ENCODE measurements around the gene IL4R. TPM values are rescaled to one million over a fixed set of nuclear protein-coding genes. Genes with fewer than 3 reads are reported as not detected.
"Not testable (repeated sequence)": the region's sequence is repeated elsewhere in the genome, so short reads cannot be mapped to it uniquely, and the experiment has no call there.

The IL4R gene
- total and polyA plus RNA-seq, 4 donors = 15.5 to 61.9 (median 29.9) TPM

- no peak for TF ChIP-seq ZBTB33 (IDR thresholded peaks at IDR 0.05)
- no peak for TF ChIP-seq HNF4A (conservative IDR thresholded peaks at IDR 0.05)
- no peak for TF ChIP-seq FOXA2 (IDR thresholded peaks at IDR 0.05)
- TF ChIP-seq GABPA (IDR thresholded peaks at IDR 0.05 in 1 of 2, conservative IDR thresholded peaks at IDR 0.05 in 1 of 2) = no peak
- no peak for TF ChIP-seq JUND (IDR thresholded peaks at IDR 0.05)
These were observed 78.9 kb downstream of the IL4R start (continued) for GRCh38 chr16:27392671-27393070.

- Histone ChIP-seq H3K4me1 (ENCODE audit: control insufficient read depth in 4 of 4, insufficient read depth in 4 of 4, low read length in 3 of 4) (no peaks in the 10 kb centered on the region), H3K27ac (ENCODE audit: low read depth in 1 of 2, low read length in 2 of 2) (no peak overlapping the region), H3K27me3 (ENCODE audit: control insufficient read depth in 4 of 4, insufficient read depth in 4 of 4, low read length in 3 of 4) (no peaks in the 10 kb centered on the region), H3K36me3 (ENCODE audit: control insufficient read depth in 4 of 4, insufficient read depth in 3 of 4, low read depth in 1 of 4, low read length in 3 of 4) (no peaks in the 10 kb centered on the region), H3K9ac (ENCODE audit: low read depth in 1 of 2, low read length in 2 of 2) (no peak overlapping the region), H3K4me3 (ENCODE audit: low read depth in 1 of 3, low read length in 3 of 3) (no peak overlapping the region), H3K9me3 (ENCODE audit: control insufficient read depth in 4 of 4, low read length in 3 of 4) (peaks cover 0 to 5% (median 0%) of the 10 kb centered on the region in 4 donors)
- TF ChIP-seq JUND (IDR thresholded peaks at IDR 0.05) = no peak
- no peak for TF ChIP-seq HNF4G (IDR thresholded peaks at IDR 0.05)
- TF ChIP-seq GABPA (IDR thresholded peaks at IDR 0.05 in 1 of 2, conservative IDR thresholded peaks at IDR 0.05 in 1 of 2) = no peak
- TF ChIP-seq FOXA2 (IDR thresholded peaks at IDR 0.05) = no peak
- no peak for TF ChIP-seq SP1 (IDR thresholded peaks at IDR 0.05)
- no peak for TF ChIP-seq NR2F2 (IDR thresholded peaks at IDR 0.05)
- no peak for TF ChIP-seq FOXA1 (IDR thresholded peaks at IDR 0.05)
- no peak for TF ChIP-seq ATF3 (IDR thresholded peaks at IDR 0.05)
- TF ChIP-seq EGR1 (IDR thresholded peaks at IDR 0.05; ENCODE audit: low read depth in 2 of 2) = no peak
- no peak for TF ChIP-seq HNF4A (conservative IDR thresholded peaks at IDR 0.05)
- TF ChIP-seq RXRA (IDR thresholded peaks at IDR 0.05) = no peak
- TF ChIP-seq REST (IDR thresholded peaks at IDR 0.05) = no peak
- TF ChIP-seq MAX (IDR thresholded peaks at IDR 0.05) = no peak
- no peak for TF ChIP-seq YY1 (IDR thresholded peaks at IDR 0.05)
- no peak for TF ChIP-seq ZBTB33 (IDR thresholded peaks at IDR 0.05)
- TF ChIP-seq TAF1 (conservative IDR thresholded peaks at IDR 0.05) = no peak
- TF ChIP-seq CTCF (IDR thresholded peaks at IDR 0.05; ENCODE audit: low read depth, low read length, missing input control) = no peak
- TF ChIP-seq RAD21 (IDR thresholded peaks at IDR 0.05) = no peak
- DNase-seq (ENCODE audit: low spot score) = no peak
These were observed 80.7 kb downstream of the IL4R start for GRCh38 chr16:27394516-27394915.

GRCh38 chr16:27398341-27398893, 84.6 kb downstream of the IL4R start:
- not testable (repeated sequence) for H3K36me3 ChIP-seq (ENCODE audit: control insufficient read depth in 4 of 4, insufficient read depth in 3 of 4, low read depth in 1 of 4, low read length in 3 of 4); H3K4me3 ChIP-seq (ENCODE audit: low read depth in 1 of 3, low read length in 3 of 3); H3K27ac ChIP-seq (ENCODE audit: low read depth in 1 of 2, low read length in 2 of 2); DNase-seq (ENCODE audit: low spot score); H3K9me3 ChIP-seq (ENCODE audit: control insufficient read depth in 4 of 4, low read length in 3 of 4); H3K27me3 ChIP-seq (ENCODE audit: control insufficient read depth in 4 of 4, insufficient read depth in 4 of 4, low read length in 3 of 4); H3K4me1 ChIP-seq (ENCODE audit: control insufficient read depth in 4 of 4, insufficient read depth in 4 of 4, low read length in 3 of 4); H3K9ac ChIP-seq (ENCODE audit: low read depth in 1 of 2, low read length in 2 of 2)
- WGBS = 83% methylated on average over 15 of the region's 15 CpGs
